C4-2B (cell line): ENCODE results near the gene MGMT.

Source experiments
- CTCF ChIP-seq: fragments of 450-650 bp; conservative IDR thresholded peaks from 2 replicates; pipeline ENCODE4 v1.5.1; 2017; ENCODE audit warnings: mild to moderate bottlenecking
- ZFX ChIP-seq: fragments of 450-650 bp; IDR thresholded peaks from 2 replicates; pipeline ENCODE4 v1.6.1; 2017

- TF ChIP-seq CTCF (no peak), ZFX (no peak)
Observed at GRCh38 chr10:129444359-129444758, 22.7 kb upstream of the MGMT start.
